ENCODE results near the gene THBS2.

THBS2 gene

GRCh38 chr6:169185692-169186485 lies 67.8 kb downstream of the THBS2 start:
- no peak for DNase-seq (ENCODE audit: low read depth in 1 of 2, low spot score in 1 of 2)
- H3K27me3 ChIP-seq (ENCODE audit: insufficient read depth, poor library complexity, severe bottlenecking), result no peaks in the 10 kb centered on the region
- no peak for TF ChIP-seq SPI1 (IDR thresholded peaks at IDR 0.05; ENCODE audit: borderline replicate concordance, low read depth)
- TF ChIP-seq GABPA (IDR thresholded peaks at IDR 0.05; ENCODE audit: low read depth), result no peak
- TF ChIP-seq, protein P1, sequence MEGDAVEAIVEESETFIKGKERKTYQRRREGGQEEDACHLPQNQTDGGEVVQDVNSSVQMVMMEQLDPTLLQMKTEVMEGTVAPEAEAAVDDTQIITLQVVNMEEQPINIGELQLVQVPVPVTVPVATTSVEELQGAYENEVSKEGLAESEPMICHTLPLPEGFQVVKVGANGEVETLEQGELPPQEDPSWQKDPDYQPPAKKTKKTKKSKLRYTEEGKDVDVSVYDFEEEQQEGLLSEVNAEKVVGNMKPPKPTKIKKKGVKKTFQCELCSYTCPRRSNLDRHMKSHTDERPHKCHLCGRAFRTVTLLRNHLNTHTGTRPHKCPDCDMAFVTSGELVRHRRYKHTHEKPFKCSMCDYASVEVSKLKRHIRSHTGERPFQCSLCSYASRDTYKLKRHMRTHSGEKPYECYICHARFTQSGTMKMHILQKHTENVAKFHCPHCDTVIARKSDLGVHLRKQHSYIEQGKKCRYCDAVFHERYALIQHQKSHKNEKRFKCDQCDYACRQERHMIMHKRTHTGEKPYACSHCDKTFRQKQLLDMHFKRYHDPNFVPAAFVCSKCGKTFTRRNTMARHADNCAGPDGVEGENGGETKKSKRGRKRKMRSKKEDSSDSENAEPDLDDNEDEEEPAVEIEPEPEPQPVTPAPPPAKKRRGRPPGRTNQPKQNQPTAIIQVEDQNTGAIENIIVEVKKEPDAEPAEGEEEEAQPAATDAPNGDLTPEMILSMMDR (IDR thresholded peaks at IDR 0.05; ENCODE audit: insufficient read depth, low read length), result no peak
- no peak for TF ChIP-seq REST (IDR thresholded peaks at IDR 0.05; ENCODE audit: insufficient replicate concordance, low read depth)
- TF ChIP-seq POLR2AphosphoS5 (IDR thresholded peaks at IDR 0.05; ENCODE audit: low read depth), result no peak
- no peak overlapping the region for H3K4me3 ChIP-seq (replicated peaks; ENCODE audit: insufficient read depth, low read length)
- H3K27ac ChIP-seq (replicated peaks), result no peak overlapping the region

DNA sequence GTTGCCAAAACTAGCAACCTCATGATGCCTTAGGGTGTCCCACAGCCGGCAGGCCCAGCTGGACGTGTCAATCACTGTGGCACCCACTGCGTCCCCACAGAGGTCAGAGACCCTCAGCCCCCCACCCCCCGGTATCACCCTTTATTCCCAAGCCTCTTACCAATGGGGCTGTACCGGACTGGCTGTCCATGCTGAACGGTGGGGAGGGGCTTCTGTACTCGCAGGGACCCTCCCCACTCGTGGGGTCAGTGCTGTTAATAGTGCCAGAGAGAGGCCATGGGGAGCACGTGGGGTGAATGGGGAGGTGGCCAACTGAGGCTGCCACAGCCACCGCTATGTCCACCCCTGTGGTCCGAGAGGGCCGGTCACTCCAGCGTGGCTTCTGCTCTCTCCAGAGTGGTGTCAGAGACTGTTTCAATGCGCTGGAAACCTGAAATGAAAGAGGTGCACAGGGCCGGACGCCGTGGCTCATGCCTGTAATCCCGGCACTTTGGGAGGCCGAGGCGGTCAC lies 68.6 kb downstream of the THBS2 start:
- no peak for DNase-seq (ENCODE audit: low read depth in 1 of 2, low spot score in 1 of 2)
- no peaks in the 10 kb centered on the region for H3K27me3 ChIP-seq (ENCODE audit: insufficient read depth, poor library complexity, severe bottlenecking)
- H3K27ac ChIP-seq (replicated peaks), result no peak overlapping the region
- H3K4me3 ChIP-seq (replicated peaks; ENCODE audit: insufficient read depth, low read length), result no peak overlapping the region
- no peak for TF ChIP-seq REST (IDR thresholded peaks at IDR 0.05; ENCODE audit: insufficient replicate concordance, low read depth)
- TF ChIP-seq SPI1 (IDR thresholded peaks at IDR 0.05; ENCODE audit: borderline replicate concordance, low read depth), result no peak
- TF ChIP-seq, protein P1 (IDR thresholded peaks at IDR 0.05; ENCODE audit: insufficient read depth, low read length), result no peak
- no peak for TF ChIP-seq POLR2AphosphoS5 (IDR thresholded peaks at IDR 0.05; ENCODE audit: low read depth)
- TF ChIP-seq GABPA (IDR thresholded peaks at IDR 0.05; ENCODE audit: low read depth), result no peak

DNA sequence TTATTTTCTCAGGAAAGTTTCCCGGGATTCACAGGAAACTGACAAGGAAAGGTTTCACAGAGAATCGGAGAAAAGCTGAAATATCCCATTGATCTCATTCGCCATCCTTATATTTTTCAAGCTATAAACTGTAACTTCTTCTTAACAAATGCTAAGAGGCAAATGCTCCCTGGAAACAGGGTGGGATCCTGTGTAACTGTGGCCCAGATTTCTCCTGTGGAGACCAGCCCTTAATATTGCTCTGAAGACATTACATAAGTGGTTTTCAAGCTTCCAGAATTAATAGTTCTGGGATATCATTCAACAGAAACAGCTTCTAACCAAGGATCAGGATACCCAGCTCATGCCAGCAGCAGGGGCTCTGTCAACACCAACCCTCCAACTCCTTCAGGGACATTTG lies 69.2 kb downstream of the THBS2 start:
- TF ChIP-seq POLR2AphosphoS5 (IDR thresholded peaks at IDR 0.05; ENCODE audit: low read depth) (no peak), REST (IDR thresholded peaks at IDR 0.05; ENCODE audit: insufficient replicate concordance, low read depth) (no peak), SPI1 (IDR thresholded peaks at IDR 0.05; ENCODE audit: borderline replicate concordance, low read depth) (no peak), GABPA (IDR thresholded peaks at IDR 0.05; ENCODE audit: low read depth) (no peak)
- TF ChIP-seq, protein P1 (IDR thresholded peaks at IDR 0.05; ENCODE audit: insufficient read depth, low read length), result no peak

More for the DNA sequence above, 69.2 kb downstream of the THBS2 start:
- no peak for DNase-seq (ENCODE audit: low read depth in 1 of 2, low spot score in 1 of 2)
- Histone ChIP-seq H3K4me3 (replicated peaks; ENCODE audit: insufficient read depth, low read length) (no peak overlapping the region), H3K27me3 (ENCODE audit: insufficient read depth, poor library complexity, severe bottlenecking) (no peaks in the 10 kb centered on the region), H3K27ac (replicated peaks) (no peak overlapping the region)

Data from HL-60 (cell line).